HG03025 (cell line): Measurements from ENCODE around the gene SAP130.

Experiments
- ATAC-seq: cut with Tn5 transposase; IDR thresholded peaks from one replicate; pipeline ENCODE4 v1.9.1; 2021; ENCODE audit warnings: mild to moderate bottlenecking, moderate library complexity; ENCODE audit not compliant: unreplicated experiment, low FRiP score

The SAP130 gene

DNA sequence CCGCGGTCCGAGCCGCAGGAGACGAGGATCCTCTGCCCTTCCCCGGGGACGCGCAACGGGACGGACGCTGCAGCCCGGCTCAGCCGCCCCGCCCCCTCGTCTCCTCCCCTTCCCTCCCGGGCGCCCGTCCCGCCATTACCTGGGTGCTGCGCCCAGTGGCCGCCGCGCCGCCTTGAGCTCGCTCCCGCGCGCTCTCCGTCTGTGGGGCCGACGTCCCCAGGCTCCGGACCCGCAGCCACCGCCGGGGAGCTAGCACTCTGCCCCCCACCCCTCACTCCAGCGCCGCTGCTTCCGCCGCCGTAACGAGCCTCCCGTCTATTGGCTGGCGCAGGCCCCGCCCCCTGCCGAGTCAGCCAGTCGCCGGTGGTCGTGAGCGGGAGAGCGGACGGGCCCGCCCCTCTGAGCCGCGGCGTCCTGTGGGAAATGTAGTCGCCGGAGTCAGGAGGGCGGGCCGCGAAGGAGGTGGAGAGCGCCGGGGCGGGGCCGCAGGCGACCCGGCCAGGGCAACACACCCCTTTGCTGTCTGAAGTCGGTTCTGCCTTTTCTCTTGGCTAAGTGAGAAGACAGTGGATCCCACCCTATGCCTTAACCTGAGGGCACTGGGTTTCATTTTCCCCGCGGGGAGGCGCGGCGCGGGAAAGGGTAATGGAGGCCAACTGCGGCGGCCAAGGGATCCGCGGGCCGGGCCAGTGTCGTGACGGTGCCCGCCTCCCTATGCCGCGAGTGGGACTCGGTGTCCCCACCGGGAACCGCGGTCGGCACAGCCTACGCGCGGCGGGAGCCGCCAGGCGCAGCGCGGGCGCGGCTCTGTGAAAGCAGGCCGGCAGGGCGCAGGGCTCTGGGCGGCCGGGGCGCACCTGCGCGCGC is at the start of gene SAP130:
Gene SAP130 (minus strand): TSS at position 259 of the 867 bp plus-strand sequence. CDS start 1,767 bp downstream, outside the sequence.
- ATAC-seq = peak; percentile 72

DNA sequence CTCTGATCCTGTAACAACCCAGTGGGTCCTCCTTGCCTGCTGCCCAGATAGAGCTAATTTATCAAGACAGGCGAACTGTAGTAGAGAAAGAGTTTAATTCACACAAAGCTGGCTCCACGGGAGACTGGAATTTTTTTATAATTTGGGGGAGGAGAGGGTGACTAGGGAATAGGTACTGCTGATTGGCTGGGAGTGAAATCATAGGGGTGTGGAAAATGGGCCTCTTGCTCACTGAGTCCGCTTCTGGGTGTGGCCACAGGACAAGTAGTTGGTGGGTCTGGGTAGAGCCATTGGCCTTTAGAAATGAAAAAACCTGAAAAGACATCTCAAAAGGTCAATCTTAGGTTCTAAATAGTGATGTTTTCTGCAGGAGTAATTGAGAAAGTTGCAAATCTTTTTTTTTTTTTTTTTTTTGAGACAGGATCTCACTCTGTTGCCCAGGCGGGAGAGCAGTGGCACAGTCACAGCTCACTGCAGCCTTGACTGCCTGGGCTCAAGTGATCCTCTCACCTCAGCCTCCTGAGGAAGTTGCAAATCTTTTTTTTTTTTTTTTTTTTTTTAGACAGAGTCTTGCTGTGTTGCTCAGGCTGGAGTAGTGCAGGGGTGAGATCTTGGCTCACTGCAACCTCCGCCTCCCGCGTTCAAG is 48.7 kb upstream of the SAP130 start:
- ATAC-seq = no peak

DNA sequence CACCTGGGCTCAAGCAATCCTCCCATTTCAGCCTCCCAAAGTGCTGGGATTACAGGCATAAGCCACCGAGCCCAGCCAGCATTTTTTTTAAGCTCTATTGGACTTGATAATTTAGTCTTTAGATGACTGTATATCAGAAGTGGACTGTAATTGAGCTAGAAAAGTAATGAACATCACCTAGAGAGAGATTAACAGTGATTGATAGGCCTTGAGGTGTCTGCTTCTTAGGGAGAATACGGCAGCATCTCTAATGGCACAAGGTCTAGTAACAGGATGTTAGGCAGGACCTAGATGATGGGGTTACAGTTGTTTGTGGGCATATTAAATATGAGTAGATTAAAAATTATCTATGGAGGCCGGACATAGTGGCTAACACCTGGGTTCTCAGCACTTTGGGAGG is 45.4 kb upstream of the SAP130 start:
- no peak for ATAC-seq

DNA sequence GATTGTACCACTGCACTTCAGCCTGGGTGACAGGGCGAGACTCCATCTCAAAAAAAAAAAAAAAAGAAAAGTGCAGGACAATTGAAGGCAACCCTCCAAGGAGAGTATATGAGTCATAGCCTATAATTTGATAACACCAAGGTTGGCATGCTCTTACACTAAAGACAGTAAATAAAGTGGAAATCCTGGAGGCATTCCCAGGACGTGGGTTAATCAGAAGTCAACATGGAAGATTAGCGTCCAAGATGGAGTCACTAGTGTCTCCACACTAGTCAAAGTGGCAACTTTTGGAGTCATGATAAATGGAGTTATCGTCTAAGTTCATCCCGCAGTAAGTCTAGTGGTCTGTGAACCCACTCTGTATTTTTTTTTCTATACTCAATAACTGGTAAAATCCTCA is 41.9 kb upstream of the SAP130 start:
- ATAC-seq = no peak

DNA sequence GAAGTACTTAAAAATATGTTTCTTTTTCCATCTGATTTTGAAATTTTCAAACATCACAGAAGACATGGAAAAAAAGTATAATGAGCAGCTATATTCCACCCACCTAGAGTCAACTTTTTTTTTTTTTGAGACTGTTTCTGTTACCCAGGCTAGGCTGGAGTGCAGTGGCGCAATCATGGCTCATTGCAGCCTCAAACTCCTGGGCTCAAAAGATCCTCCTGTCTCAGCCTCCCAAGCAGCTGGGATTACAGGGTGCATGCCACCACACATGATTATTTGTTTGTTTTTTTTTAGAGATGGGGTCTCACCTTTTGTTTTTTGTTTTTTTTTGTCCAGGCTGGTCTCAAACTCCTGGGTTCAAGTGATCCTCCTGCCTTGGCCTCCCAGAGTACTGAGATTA is 36.5 kb upstream of the SAP130 start:
- no peak for ATAC-seq

DNA sequence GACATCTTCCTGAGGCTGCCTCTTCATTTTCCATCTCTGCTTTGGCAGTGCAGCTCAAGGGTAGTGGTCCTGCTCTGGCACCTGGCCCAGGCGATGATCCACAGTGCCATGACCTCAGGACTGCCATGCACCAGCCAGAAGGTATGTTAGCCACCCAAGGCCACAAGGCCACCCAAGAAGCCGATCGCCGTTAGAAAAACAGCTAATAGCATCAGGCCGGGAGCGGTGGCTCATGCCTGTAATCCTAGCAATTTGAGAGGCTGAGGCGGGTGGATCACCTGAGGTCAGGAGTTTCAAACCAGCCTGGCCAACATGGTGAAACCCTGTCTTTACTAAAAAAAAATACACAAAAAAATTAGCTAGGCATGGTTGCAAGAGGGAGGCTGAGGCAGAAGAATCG is 34.7 kb upstream of the SAP130 start:
- ATAC-seq = no peak

DNA sequence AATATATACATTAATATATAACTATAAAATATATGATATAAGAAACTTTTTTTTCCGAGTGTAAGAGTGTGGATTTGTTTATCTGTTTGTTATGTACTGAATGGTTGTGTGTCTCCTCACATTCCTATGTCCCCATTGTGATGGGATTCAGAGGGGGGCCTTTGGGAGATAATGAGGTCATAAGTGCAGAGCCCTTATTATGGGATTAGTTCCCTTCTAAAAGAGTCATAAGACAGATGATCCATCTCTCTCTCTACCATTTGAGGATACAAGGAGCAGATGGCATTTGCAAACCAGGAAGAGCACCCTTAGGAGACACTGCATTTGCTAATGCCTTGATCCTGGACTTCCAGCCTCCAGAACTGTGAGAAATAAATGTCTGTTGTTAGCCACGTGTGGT is 30.3 kb upstream of the SAP130 start:
- ATAC-seq = no peak

DNA sequence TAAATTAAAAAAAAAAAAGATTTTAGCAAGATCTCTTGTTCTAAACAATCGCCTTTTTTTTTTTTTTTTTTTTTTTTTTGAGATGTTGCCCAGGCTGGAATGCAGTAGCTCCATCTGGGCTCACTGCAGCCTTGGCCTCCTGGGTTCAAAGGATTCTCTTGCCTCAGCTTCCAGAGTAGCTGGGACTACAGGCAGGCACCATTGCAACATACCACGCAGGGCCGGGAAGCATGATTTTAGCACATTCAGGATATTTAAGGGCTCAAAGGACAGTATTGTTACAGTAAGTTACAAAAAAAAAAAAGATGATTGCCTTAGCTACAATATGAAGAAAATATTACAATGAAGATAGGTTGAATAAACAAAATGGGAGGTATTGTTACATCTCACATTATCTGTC is 29.5 kb upstream of the SAP130 start:
- ATAC-seq = no peak

DNA sequence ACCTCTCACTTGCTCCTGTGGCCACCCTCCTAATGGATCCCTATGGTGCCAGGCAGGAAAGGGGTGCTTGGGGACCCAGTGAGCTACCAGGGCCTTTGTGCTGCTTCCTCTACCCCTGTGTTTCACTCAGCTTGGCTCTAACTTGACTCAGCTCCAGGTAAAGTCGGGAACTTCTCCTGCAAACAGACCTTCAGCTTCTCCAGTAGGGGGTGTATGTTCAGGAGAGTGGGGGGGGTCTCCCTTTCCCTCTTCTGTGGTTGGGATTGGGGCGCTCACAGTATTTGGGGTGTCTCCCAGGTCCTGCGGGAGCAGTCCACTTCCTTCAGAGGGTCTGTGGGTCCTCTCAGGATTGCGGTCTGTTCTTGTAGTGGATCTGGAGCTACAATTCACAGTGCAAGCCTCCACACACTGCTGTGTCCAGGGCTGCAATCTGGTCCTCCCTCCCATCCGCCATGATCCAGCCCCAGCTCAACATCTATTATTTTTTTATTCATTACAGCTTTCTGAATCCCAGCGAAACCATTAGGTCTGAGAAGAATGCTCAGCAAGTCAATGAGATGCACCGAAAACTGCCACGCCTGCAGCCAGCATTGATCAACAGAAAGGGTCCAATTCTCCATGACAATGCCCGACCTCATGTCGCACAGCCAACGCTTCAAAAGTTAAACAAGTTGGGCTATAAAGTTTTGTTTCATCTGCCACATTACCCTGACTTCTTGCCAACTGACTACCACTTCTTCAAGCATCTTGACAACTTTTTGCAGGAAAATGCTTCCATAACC is 26.4 kb upstream of the SAP130 start:
- ATAC-seq = no peak

DNA sequence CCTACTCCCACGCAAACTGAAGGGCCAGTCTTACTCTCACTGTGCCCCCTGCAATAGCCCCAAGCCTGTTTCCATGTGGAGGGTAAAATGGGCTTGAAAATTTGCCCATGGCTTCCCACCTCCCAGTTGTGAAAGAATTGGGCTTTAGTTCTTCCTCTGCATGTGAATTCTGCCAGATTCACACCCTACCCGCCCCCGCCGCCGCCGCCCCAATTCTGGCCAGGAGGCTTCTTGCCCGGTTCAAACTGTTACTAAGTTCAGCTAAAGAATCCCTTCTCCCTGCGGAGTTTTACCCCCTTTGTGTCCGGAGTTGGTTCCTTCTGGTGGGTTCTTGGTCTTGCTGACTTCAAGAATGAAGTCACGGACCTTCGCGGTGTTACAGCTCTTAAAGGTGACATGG is 25.5 kb upstream of the SAP130 start:
- no peak for ATAC-seq

DNA sequence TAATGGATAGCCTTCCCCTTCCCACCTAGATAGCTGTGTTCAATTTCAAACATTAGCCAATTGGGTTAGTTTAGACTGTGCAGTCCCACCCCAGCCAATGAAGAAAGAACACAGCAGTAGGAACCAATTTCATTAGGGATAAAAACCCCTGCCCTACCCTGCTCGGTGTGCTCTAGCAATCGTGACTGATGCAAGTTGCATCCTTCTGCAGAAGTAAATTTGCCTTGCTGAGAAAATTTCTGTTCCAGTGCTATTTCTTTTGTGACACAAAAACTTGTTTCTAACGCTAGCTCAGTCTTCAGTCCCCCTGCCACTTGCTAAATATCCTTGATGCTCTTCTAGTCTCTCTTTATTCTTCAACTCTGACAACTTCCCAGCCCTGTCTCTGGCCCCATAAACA is 15.2 kb upstream of the SAP130 start:
- ATAC-seq = no peak

DNA sequence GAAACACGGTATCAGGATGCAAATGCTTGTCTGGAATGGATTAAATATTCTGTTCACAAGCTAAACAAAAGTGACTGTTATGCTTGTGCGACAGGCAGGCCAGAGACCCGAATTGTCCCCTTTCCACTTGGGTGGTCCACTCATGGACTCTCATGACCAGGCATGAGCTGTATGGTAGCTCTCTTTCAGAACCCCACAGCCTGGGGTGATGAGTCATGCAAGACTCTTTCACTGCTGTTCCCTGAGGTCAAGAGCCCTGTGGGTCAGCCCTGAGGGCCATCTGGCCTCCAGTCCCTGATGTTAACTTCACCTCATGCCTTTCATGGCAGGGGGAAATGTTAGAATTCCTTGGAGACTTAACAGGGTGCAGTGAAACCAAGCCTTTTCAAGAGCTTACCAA is 13.7 kb upstream of the SAP130 start:
- no peak for ATAC-seq

DNA sequence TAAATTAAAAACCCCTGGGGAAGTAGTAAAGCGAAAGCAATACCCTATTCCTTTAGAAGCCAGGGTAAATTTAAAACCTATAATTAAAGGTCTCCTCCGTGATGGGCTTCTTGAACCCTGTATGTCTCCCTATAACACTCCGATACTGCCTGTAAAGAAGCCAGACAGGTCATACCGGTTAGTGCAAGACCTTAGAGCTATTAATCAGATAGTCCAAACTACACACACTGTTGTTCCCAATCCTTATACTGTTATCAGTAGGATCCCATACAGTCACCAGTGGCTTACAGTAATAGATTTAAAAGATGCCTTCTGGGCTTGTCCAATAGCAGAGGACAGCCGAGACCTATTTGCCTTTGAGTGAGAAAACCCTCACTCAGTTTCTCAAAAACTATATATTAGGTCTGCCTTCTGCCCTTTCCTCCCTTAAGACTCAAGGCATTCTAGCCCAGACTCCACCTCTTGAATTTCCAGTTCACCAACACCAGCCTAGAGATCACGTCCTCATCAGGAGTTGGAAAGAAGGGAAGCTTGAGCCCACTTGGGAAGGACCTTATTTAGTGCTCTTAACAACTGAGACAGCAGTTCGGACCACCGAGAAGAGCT is 12.4 kb upstream of the SAP130 start:
- no peak for ATAC-seq

DNA sequence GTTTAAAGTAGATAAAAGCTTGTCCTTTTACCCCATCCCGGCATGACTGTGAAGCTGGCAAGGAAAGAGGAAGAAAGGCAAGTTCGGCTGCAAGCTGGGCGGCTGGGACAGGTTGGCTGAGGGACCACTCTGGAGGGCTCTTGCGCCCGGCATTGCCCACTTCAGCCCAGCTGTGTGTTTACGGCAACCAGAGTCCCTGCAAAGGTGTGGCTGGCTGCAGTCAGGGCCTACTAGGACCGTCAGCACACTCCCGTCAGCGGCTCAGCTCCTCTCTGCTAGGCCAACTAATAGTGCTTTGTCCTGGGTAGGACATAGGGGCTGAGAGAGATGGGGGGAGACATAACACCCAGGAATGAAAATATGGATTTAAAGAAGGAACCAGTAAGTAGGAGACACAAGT is 11.7 kb upstream of the SAP130 start:
- ATAC-seq = no peak

DNA sequence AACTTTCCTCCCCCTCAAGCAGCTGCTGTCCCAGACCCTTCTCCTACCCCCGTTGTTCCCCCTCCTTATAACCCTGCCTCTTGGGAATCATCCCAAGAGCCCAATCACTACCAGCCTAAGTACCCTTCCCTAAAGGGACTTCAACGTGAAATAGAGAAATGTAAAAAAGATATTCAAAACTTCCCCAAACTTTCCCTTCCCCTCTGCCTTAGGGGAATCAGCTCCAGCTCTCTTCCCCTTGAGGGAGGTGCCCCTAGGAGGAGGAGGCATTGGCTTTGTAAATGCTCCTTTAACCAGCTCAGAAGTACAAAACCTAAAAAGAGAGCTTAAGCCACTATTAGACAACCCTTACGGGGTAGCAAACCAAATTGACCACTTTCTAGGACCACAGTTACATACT is 10.6 kb upstream of the SAP130 start:
- no peak for ATAC-seq

DNA sequence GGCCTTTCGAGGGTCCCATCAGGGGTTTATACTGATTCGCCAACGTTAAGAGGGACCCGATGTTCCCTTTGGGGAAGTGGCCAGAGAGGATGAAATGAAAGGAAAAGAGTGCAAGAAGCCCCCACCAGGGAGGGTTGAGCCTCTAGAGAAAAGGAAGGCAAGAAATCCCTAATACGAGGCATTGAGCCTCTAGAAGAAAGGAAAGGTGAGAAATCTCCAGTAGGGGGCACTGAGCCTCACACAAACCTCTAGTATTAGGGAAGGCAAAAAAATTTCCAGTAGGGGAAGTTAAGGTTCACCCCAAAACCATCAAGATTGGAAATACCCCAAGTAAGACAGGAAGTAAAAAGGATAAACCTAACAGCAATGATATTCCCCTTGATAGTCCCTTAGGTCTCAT is 9.8 kb upstream of the SAP130 start:
- no peak for ATAC-seq

DNA sequence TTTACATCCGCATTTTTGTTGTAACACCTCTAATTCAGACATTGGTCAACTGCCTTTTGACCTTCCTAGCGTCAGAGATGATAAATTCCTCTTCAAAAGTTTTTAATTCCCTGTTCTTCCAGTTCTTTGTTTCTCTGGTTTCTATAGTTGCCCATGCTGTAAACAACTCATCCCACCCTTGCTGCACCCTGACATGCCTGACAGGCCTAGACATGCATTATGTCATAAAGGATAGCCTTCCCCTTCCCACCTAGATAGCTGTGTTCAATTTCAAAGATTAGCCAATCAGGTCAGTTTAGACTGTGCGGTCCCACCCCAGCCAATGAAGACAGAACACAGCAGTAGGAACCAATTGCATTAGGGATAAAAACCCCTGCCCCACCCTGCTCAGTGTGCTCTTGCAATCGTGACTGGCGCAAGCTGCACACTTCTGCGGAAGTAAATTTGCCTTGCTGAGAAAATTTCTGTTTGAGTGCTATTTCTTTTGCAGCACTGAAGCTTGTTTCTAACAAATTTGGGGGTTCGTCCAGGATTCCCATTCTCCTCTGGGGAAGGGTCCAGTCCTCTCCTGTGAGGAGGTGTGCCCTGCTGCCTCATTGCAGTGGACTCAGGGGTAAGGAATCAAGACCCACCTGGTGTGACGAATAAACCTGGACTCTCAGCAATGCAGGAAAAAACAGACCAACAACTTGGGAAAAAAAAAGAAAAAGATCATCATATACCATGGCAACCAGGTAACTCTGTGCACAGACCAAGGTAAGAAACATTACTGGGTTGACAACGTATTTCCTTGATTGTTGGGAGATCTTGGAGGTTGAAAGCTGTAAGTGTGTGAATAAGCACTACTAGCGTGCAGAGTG is 9.1 kb upstream of the SAP130 start:
- ATAC-seq = no peak

DNA sequence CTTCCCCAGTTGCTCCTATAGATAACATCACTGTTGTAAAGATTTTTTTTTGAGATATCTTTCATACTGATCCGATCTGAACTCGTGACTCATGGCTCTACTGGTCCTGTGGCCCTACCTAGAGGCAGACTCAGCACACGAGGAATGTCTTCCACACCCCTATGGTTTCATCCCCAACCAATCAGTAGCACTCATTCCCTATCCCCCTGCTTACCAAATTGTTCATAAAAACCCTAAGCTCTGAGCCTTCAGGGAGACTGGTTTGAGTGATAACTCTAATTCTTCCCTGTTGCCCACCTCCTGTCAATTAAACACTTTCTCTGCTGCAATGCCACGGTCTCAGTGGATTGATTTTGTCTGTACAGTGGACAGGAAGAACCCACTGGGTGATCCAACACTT is 4.2 kb upstream of the SAP130 start:
- no peak for ATAC-seq

DNA sequence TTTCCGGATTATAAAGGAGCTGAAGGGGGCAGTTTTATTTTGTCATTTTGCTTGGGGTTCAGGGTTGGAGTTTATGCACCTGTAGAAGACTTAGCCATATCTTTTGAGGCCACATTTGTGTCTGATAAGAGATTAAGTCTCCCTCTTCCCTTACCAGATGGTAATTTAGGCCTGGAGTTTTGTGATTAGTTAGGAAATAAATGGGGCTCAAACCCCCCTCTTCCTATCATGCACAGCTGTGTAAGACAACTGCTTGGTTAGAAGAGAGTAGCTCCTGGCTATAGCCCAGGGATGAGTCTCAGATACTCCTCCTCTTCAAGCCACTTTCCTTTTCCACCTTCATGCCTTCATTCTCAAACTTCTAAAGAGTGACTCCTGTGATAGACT is 802 bp upstream of the SAP130 start:
- ATAC-seq = no peak

DNA sequence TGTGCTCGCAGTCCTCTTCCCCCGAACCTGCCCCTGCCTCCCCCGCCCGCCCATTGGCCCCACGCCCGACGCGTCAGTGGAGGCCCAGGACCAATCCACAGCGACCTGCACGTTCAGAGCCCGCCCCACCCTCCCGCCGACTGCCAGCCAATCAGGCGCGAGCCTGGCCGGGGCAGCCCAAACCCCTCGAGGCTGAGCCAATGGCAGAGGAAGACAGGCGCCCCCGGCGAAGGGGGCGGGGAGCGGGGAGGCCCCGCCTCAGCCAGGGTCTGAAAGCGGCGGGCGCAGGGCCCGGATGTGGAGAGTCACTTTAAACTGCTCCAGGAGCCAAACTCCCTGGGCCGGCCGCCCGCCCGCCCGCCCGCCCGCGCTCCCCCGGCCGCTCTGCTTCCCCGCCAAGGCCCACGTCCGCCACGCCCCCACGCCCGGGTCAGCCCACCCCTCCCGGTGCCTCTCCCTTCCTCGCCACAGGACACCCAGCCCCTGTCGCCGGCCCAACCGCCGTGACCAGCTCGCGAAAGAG is 520 bp downstream of the SAP130 start:
- peak; percentile 74 for ATAC-seq
